B cell (primary cell): ENCODE data around the gene NFKBIL1.

Source experiments
- EZH2 ChIP-seq: IDR thresholded peaks from 2 replicates; pipeline ENCODE4 v1.6.1; 2012; ENCODE audit warnings: borderline replicate concordance, low read depth, mild to moderate bottlenecking, moderate library complexity, low read length; ENCODE audit not compliant: insufficient read depth, poor library complexity, severe bottlenecking
- TF ChIP-seq, protein P1 (sequence below): fragments of 200-600 bp; IDR thresholded peaks from one replicate; pipeline ENCODE4 v1.8.0; 2022; ENCODE audit warnings: antibody characterized with exemption, mild to moderate bottlenecking

DNA sequence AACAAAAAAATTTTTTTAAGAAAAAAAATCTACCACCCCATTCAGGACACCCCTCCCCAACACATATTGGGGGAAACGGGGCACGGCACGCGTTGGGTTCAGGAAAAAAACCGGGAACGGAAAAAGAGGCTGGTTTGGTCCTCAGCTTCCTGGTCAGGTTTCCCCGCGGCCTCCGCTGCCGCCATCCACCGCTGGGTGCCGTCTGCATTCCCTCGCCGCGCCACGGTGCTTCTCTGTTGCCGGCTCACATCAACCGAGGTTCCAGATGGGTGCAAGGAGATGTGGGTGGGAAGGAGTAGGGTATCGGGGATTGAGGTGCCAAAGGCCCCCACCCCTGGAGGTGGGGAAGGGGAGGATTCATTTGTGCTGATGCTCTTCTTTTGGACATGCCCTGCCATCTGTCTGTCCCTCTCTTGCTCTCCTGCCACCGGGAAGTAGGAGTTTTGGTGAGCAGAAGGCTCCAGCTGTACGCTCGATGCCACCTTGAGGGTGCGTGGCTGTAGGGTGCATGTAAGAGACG is 12.8 kb upstream of the NFKBIL1 start:
- TF ChIP-seq, protein P1, sequence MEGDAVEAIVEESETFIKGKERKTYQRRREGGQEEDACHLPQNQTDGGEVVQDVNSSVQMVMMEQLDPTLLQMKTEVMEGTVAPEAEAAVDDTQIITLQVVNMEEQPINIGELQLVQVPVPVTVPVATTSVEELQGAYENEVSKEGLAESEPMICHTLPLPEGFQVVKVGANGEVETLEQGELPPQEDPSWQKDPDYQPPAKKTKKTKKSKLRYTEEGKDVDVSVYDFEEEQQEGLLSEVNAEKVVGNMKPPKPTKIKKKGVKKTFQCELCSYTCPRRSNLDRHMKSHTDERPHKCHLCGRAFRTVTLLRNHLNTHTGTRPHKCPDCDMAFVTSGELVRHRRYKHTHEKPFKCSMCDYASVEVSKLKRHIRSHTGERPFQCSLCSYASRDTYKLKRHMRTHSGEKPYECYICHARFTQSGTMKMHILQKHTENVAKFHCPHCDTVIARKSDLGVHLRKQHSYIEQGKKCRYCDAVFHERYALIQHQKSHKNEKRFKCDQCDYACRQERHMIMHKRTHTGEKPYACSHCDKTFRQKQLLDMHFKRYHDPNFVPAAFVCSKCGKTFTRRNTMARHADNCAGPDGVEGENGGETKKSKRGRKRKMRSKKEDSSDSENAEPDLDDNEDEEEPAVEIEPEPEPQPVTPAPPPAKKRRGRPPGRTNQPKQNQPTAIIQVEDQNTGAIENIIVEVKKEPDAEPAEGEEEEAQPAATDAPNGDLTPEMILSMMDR, result no peak
- no peak for TF ChIP-seq EZH2
